Bronchial epithelial cell (primary cell): Measurements from ENCODE around the gene DST. TPM values are rescaled to one million over a fixed set of nuclear protein-coding genes. Genes with fewer than 3 reads are reported as not detected.

Source experiments
- DNase-seq: peaks from one replicate; pipeline ENCODE4 v3.0.0-alpha.2; 2010; ENCODE audit warnings: low read depth
- FAIRE-seq: peaks from 2 replicates; lab custom pipeline; 2011; peaks lifted over from hg19 to GRCh38; lab: Jason Lieb, UNC
- H3K27me3 ChIP-seq: 2 replicates; pipeline ENCODE4 v1.5.1; 2011; ENCODE audit warnings: low read length; ENCODE audit not compliant: control insufficient read depth, insufficient read depth
- H3K36me3 ChIP-seq: 2 replicates; pipeline ENCODE4 v1.5.1; 2011; ENCODE audit warnings: low read length; ENCODE audit not compliant: control insufficient read depth, insufficient read depth
- H3K4me3 ChIP-seq: 2 replicates; pipeline ENCODE4 v1.5.1; 2011; ENCODE audit warnings: mild to moderate bottlenecking, low read depth, low read length, control low read depth
- CTCF ChIP-seq: IDR thresholded peaks from 2 replicates; pipeline ENCODE4 v1.5.1; 2011; ENCODE audit warnings: mild to moderate bottlenecking, moderate library complexity, low read length, control low read depth, inconsistent platforms; ENCODE audit not compliant: insufficient read depth, severe bottlenecking
- total RNA-seq: library from RNA; depleted of rRNA; stranded (reverse); fragments of >200 nt; gene quantifications from 2 replicates; pipeline ENCODE4 v1.2.1, GENCODE V29; 2014

The DST gene
- total RNA-seq, 1 donor from 2014 or later: 450 TPM

- DNase-seq: no peak
- Histone ChIP-seq H3K36me3 (peaks cover 8% of the 10 kb centered on the region), H3K27me3 (no peaks in the 10 kb centered on the region), H3K4me3 (no peak overlapping the region)
- no peak for TF ChIP-seq CTCF
- no peak for FAIRE-seq
Measured at GRCh38 chr6:56477241-56477640, 165.4 kb downstream of the DST start.

- H3K36me3 ChIP-seq: peaks cover 11% of the 10 kb centered on the region
- DNase-seq (no peak), FAIRE-seq (no peak)
- no peaks in the 10 kb centered on the region for H3K27me3 ChIP-seq
- H3K4me3 ChIP-seq: no peak overlapping the region
- no peak for TF ChIP-seq CTCF
Measured at GRCh38 chr6:56475736-56476457, 166.8 kb downstream of the DST start.

GRCh38 chr6:56474532-56474931 lies 168.2 kb downstream of the DST start:
- Histone ChIP-seq H3K36me3 (peaks cover 14% of the 10 kb centered on the region), H3K27me3 (no peaks in the 10 kb centered on the region), H3K4me3 (no peak overlapping the region)
- FAIRE-seq (no peak), DNase-seq (no peak)
- no peak for TF ChIP-seq CTCF

- FAIRE-seq: no peak
- Histone ChIP-seq H3K4me3 (no peak overlapping the region), H3K36me3 (peaks cover 14% of the 10 kb centered on the region), H3K27me3 (no peaks in the 10 kb centered on the region)
- DNase-seq: no peak
- TF ChIP-seq CTCF: no peak
Measured at GRCh38 chr6:56463443-56463842, 179.2 kb downstream of the DST start.

- H3K36me3 ChIP-seq: peaks cover 13% of the 10 kb centered on the region
Measured at GRCh38 chr6:56459030-56459805, 183.5 kb downstream of the DST start.

More at GRCh38 chr6:56459030-56459805, 183.5 kb downstream of the DST start:
- H3K27me3 ChIP-seq: no peaks in the 10 kb centered on the region
- TF ChIP-seq CTCF: no peak
- no peak overlapping the region for H3K4me3 ChIP-seq
- DNase-seq: no peak
- no peak for FAIRE-seq
